Medulla oblongata (tissue), 1 donor: ENCODE results near the gene LRBA.

Source experiments
- DNase-seq: peaks from one replicate; pipeline ENCODE4 v3.0.0-alpha.2; 2015; ENCODE audit errors: extremely low spot score

LRBA gene

DNA sequence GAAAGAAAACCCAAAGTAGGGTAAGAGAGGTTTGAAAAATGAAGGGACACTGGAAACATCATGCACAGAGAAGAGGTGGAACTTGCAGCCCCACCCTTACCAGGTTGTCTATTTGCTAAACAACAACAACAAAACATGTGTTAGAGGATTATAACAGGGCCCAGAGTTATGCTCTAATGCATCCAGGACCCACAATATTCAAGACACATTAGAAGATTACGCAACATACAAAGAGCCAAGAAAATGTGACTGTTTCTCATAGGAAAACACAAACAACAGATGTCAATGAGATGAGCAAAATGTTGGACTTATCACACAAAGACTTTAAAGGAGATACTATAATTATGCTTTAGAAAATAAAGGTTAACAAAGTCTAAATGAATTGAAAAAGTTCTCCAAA is 128.5 kb downstream of the LRBA start:
- DNase-seq = no peak

- DNase-seq = no peak
Observed at GRCh38 chr4:150884625-150885024, 130.5 kb downstream of the LRBA start.

DNA sequence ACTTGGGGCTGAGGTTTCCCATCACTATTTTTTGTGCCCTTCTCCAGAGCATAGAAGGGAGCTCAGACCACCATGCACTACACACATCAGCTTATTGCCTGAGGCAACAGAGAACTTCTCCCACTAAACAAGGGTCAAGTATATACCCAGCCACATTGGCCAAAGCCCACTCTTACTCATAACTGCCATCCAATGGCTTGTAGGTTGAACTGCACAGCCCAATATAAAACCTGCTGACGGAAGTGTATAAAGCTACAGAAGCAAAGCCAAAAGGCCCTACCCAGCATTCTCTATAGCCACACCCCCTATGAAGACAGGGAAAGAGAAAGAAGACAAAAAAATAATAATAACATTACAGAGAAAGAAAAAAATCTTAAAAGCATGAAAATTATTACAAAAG is 139.7 kb downstream of the LRBA start:
- DNase-seq = no peak

DNA sequence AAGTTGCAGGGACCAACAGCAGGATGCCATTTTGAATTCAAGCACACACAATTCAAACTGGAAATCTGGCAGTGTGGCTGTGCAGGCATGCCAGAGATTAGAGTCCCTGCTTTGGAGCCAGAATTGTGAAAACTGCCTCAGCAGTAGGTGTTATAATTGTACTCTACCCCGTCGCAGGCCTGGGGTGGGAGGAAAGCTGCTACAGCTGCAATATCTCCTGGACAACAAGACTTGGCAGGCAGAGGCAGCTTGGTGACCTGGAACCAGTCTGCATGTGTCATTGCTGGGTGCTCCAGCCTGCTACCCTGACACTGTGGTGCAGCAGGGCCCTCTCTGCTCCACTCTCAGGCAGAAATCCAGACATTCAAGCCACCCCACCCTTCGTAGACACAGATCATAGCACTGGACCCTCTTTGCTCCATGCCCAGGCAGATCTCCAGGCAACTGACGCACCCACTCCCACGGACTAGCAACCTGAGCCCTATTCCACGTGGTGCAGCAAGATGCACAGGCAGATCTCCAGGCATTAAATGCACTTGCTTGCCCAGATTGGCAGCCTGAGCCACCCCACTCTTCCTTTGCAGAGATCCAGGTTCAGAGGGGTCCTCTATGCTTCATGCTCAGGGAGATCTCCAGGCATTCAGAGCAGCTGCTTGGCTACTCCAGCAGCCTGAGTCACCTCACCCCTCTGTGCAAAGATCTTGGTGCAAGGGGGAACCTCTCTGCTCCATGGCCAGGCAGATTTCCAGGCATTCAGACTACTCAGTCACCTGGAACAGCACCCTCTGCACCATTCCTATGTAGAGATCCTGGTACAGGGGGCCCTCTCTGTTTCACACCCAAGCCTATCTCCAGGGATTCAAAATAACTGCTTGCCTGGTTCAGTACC is 140.5 kb downstream of the LRBA start:
- DNase-seq = peak; percentile 6

- DNase-seq = peak; percentile 90
Observed at GRCh38 chr4:150867148-150867547, 147.9 kb downstream of the LRBA start.

DNA sequence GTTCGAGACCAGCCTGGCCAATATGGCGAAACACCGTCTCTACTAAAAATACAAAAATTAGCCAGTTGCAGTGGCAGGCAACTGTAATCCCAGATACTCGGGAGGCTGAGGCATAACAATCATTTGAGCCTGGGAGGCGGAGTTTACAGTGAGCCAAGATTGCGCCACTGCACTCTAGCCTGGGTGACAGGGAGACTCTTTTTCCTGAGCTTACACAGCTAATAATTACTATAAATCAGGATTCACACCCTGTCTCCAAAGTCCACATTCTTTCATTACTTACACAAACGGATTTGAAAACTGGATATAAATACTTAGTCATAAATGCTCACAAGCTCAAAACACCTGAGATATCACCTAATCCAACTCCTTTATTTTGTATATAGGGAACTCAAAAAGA is 151.6 kb downstream of the LRBA start:
- no peak for DNase-seq

DNA sequence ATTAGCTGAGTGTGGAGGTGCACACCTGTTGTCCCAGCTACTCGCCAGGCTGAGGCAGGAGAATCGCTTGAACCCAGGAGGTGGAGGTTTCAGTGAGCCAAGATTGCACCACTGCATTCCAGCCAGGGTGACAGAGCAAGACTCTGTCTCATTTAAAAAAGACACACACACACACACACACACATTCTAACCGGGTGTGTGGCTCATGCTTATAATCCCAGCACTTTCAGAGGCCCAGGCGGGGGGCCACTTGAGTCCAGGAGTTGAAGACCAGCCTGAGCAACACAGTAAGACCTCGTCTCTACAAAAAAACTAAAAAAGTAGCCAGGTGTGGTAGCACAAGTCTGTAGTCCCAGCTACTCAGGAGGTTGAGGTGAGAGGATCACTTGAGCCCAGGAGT is 152.3 kb downstream of the LRBA start:
- no peak for DNase-seq

GRCh38 chr4:150859453-150859852 is 155.6 kb downstream of the LRBA start:
- no peak for DNase-seq

- DNase-seq = no peak
Observed at GRCh38 chr4:150855981-150856510, 159.0 kb downstream of the LRBA start.

DNA sequence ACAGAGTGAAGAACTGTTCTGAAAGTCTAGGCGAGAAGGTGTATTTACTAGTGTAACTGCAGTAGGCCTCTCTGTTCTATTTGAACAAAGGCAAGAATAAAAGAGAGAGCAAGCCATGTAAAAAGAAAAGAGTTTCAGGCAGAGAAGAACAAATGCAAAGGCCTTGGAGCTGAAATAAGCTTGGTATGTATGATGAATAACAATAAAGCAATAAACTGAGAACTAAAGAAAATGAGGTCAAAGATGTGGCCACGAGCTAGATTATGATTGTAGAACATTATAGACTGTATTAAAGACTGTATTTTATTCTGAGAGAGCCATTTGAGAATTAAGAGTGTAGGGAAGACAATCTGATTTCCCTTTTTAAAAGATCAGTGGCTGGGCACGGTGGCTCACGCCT is 160.5 kb downstream of the LRBA start:
- DNase-seq = no peak

DNA sequence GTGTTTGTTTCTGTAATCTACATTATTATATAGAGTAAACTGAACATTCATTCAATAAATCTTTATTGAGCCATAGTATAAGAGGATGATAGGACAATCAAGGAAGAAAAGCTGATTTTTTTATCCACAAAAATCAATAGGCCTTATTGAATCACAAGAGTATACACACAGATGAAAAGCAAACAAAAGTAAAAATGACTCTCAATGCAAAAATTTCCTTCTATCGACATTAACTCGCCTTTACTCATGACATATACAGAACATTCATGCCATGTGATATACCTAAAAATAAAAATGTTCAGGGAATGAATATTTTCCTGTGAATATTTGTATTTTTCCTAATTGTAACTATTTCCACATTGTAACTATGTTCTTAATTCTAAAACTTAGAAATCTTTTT is 161.2 kb downstream of the LRBA start:
- DNase-seq = no peak

DNA sequence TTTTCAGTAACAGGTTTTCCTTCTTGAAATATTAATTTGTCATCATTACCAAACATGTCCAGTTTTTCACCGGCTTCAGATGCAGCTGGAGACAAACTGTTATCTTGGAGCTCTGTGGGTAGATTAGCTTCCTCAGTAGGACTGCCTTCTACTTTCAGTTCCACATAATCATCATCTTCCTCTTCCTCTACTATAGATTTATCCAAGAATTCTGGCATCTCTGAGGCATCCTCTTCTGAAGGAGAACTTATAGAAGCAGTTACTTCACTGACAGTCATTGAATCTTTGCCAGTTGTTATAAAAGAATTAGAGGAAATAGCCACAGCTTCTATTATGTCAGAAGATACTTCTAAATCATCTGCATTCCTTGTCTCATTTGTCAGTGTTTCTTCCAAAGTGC is 162.9 kb downstream of the LRBA start:
- peak; percentile 55 for DNase-seq

DNA sequence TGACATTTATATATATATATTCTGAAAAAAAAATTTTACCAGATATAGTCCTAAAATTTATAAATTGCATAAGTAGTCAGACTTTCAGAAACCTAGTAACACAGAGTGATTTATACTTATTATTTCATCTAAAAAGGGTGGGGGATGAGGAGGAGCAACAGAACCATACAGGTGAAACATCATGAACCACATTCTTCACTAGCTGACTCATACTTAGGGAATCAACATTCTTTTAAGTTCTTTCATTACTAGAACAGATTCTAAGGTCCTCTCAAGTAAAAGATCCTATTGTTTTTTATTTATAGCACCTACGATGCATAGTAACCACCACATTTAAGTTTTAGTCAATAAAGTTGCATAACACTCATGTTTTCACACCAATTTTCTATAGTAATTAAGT is 166.1 kb downstream of the LRBA start:
- DNase-seq = no peak

- no peak for DNase-seq
Observed at GRCh38 chr4:150828159-150828558, 186.9 kb downstream of the LRBA start.

GRCh38 chr4:150827226-150827625 is 187.9 kb downstream of the LRBA start:
- DNase-seq = no peak

GRCh38 chr4:150826306-150826705 is 188.8 kb downstream of the LRBA start:
- no peak for DNase-seq

DNA sequence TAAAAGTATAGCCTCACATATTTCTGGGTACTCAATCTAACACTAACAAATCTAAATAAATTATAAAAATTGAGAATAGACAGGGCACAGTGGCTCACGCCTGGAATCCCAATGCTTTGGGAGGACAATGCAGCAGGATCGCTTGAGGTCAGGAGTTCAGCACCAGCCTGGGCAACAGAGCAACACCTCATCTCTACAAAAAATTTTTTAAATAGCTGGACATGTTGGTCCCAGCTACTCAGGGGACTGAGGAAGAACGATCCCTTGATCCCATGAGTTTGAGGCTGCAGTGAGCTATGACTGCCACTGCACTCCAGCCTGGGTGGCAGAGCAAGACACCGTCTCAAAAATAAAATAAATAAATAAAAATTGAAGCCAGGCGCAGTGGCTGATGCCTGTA is 192.7 kb downstream of the LRBA start:
- DNase-seq = no peak

DNA sequence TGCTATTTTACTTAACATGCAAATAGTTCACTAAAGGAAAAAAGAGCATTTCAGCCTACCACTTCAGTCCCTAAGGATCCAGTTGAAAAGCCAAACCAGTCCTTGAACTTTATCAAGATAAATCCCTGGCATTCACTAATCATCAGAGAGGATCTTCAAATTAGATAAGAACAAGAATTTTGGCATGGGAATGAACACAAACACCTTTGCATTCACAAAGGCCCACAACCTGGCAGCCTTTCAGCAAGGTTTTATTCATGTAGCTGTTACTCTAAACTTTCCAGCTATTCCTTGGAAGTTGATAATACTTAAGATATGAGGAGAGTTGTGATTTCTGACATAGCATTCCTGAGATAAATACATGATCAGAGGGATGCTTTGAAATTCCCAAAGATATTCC is 193.4 kb downstream of the LRBA start:
- DNase-seq = no peak

- no peak for DNase-seq
Observed at GRCh38 chr4:150820409-150820808, 194.7 kb downstream of the LRBA start.

DNA sequence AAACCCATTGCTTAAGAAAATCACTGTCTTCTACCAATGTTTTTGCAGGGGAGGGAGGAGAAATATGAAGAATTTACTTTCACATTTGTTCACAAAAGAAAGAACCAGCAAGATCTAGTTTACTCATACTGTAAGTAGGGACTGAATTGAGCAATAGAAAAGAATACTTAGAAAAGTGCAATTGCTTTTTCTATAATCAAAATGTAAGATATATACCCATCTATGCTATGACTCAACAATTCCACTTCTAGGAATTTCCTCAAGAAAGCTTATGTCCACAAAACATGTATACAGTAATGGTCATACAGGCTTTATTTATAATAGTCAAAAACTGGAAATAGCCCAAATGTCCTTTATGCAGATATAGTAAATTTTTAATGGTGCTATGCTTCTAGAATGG is 196.4 kb downstream of the LRBA start:
- no peak for DNase-seq

DNA sequence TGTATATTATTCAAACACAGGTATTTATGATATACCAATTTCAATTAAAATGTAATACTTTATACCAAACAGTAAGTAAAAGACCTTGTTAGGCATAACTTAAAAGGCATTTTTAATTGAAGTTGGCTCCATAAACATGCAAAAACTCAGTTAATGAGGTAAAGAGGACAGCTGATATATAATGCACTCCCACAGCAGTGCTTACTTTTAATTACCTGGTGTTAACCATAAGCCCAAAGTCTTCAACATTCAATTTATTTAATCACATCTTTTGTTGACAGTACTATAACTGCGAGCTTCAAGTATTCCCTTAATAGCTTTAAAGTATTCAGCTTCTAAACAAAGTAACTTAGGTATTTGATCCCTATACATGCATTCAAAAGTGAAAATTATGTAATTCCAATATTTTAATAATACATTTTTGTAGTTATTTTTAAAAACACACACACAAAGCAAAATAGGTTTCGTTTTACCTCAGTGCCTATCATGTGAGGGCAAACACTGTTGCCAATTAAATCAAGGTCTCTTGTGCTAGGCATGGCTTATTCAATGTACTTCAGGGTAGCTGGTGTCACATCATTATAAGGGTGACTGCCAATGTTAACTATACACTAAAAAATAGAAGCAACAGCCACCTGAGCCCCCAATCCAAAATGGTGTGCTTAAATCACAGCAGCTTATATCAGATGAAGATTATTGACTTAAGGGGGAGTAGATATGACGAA is 197.1 kb downstream of the LRBA start:
- DNase-seq = no peak

DNA sequence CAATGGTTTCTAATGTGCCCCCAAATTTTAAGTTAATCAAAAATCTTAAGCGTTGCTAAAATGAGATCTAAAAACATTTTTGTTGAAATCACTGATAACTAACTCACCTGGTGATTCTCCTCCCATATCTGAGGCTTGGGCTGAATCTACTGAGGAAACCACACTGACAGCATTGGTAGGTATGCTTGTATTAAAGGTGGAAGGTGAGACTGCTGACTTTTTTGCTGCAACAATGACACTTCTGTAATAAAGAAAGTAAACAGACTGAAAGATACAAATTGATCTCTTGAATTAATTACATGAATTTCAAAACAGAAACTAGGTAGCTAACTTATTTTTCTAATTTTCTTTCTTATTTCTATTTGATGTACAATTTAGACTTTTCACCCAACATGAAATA is 198.1 kb downstream of the LRBA start:
- DNase-seq = no peak

DNA sequence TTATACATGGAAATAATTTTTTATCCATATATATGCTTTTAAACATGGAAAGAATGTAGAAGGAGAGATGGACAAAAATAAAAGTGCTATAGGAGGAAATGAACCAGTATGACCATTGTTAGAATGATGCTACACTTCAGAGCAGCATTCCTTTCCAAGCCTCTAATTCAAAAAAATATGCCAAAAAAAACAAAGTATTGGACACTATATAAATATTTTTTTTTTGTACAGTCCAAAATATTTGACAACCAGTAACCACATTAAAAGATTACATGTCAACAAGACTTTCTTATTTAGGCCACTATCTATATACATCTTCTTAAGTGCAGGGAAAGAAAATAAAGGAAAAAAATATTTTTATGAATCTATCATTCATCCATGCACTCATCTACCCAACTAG is 198.6 kb downstream of the LRBA start:
- DNase-seq = no peak
